GM23248 (cell line): ENCODE data around the gene GBE1. TPM values are rescaled to one million over a fixed set of nuclear protein-coding genes. Genes with fewer than 3 reads are reported as not detected.
"Not testable (repeated sequence)": the region's sequence is repeated elsewhere in the genome, so short reads cannot be mapped to it uniquely, and the experiment has no call there.

Source experiments
- DNase-seq: peaks from one replicate; pipeline ENCODE4 v3.0.0-alpha.2; 2015
- H2AFZ ChIP-seq: fragments of 200-600 bp; sonication (generic); 2 replicates; pipeline ENCODE4 v1.6.1; 2016; ENCODE audit warnings: antibody characterized with exemption
- H3F3A ChIP-seq: fragments of 200-600 bp; sonication (generic); 2 replicates; pipeline ENCODE4 v1.6.1; 2016; ENCODE audit warnings: mild to moderate bottlenecking, antibody characterized with exemption, mixed run types; ENCODE audit not compliant: insufficient read depth
- H3K27ac ChIP-seq: fragments of 200-600 bp; sonication (generic); 2 replicates; pipeline ENCODE4 v1.5.1; 2016; ENCODE audit warnings: mild to moderate bottlenecking
- H3K27me3 ChIP-seq: fragments of 200-600 bp; sonication (generic); replicated peaks from 2 replicates; pipeline ENCODE4 v1.6.1; 2016; ENCODE audit warnings: mild to moderate bottlenecking; ENCODE audit not compliant: insufficient read depth
- H3K36me3 ChIP-seq: fragments of 200-600 bp; sonication (generic); 2 replicates; pipeline ENCODE4 v1.6.1; 2016; ENCODE audit warnings: low read depth, mild to moderate bottlenecking
- H3K4me1 ChIP-seq: fragments of 200-600 bp; sonication (generic); 2 replicates; pipeline ENCODE4 v1.6.1; 2016; ENCODE audit warnings: mild to moderate bottlenecking; ENCODE audit not compliant: insufficient read depth
- H3K4me2 ChIP-seq: fragments of 200-600 bp; sonication (generic); one replicate; pipeline ENCODE4 v1.6.1; 2016; ENCODE audit warnings: mild to moderate bottlenecking; ENCODE audit not compliant: unreplicated experiment
- H3K4me3 ChIP-seq: fragments of 200-600 bp; sonication (generic); 2 replicates; pipeline ENCODE4 v1.5.1; 2016; ENCODE audit warnings: mild to moderate bottlenecking
- H3K79me2 ChIP-seq: fragments of 200-600 bp; sonication (generic); 2 replicates; pipeline ENCODE4 v1.6.1; 2016; ENCODE audit warnings: mild to moderate bottlenecking; ENCODE audit not compliant: insufficient read depth
- H3K9ac ChIP-seq: fragments of 200-600 bp; sonication (generic); 2 replicates; pipeline ENCODE4 v1.6.1; 2016; ENCODE audit warnings: mild to moderate bottlenecking
- H3K9me2 ChIP-seq: fragments of 200-600 bp; sonication (generic); 2 replicates; pipeline ENCODE4 v1.6.1; 2016; ENCODE audit warnings: mixed run types, mild to moderate bottlenecking, moderate library complexity; ENCODE audit not compliant: insufficient read depth
- H3K9me3 ChIP-seq: fragments of 200-600 bp; sonication (generic); one replicate; pipeline ENCODE4 v1.6.1; 2017; ENCODE audit warnings: low read depth
- H4K20me1 ChIP-seq: fragments of 200-600 bp; sonication (generic); 2 replicates; pipeline ENCODE4 v1.6.0; 2016; ENCODE audit not compliant: insufficient read depth
- EZH2 ChIP-seq: fragments of 200-600 bp; sonication (generic); IDR thresholded peaks from 2 replicates; pipeline ENCODE4 v1.6.1; 2018; ENCODE audit warnings: antibody characterized with exemption, mild to moderate bottlenecking; ENCODE audit not compliant: insufficient read depth, poor library complexity, severe bottlenecking
- EZH2phosphoT487 ChIP-seq: fragments of 200-600 bp; sonication (generic); IDR thresholded peaks from 2 replicates; pipeline ENCODE4 v1.6.1; 2018; ENCODE audit warnings: antibody characterized with exemption, moderate library complexity, mild to moderate bottlenecking, low read depth; ENCODE audit not compliant: insufficient read depth
- WGBS, 2 experiments: methylation state at CpG; one replicate each; pipeline ENCODE4 v1.1.6; 2015 to 2017; ENCODE audit warnings: low lambda C conversion rate in 2 of 2, low coverage in 1 of 2; ENCODE audit errors: missing lambda C conversion rate in 2 of 2; 5-methylcytosine and 5-hydroxymethylcytosine counted together
- in situ Hi-C: fragments of 300-500 bp; cut with MboI; formaldehyde crosslinking; loops from 2 replicates; pipeline ENCODE4 v1.15.0; 2020
- polyA plus RNA-seq: library from polyadenylated mRNA; unstranded; fragments of >200 nt; fragmentation: Nextera tagmentation; extraction: Ambion mirVana; gene quantifications from 2 replicates; pipeline ENCODE4 v1.2.1, GENCODE V29; 2016
- total RNA-seq: library from RNA; depleted of rRNA; stranded (reverse); fragments of >200 nt; shearing (Covaris generic); gene quantifications from 2 replicates; pipeline ENCODE4 v1.2.3, GENCODE V29; 2014

The GBE1 gene
- total and polyA plus RNA-seq, 2 experiments from 2014 or later, result 130 to 166 TPM

GRCh38 chr3:81497572-81498251 lies 263.7 kb downstream of the GBE1 start:
- Histone ChIP-seq H3K9ac (no peak overlapping the region), H3F3A (peaks cover 15% of the 10 kb centered on the region), H3K27me3 (no peaks in the 10 kb centered on the region), H3K9me3 (no peaks in the 10 kb centered on the region), H4K20me1 (no peaks in the 10 kb centered on the region), H2AFZ (no peak overlapping the region), H3K4me2 (no peak overlapping the region), H3K27ac (no peak overlapping the region), H3K4me1 (peaks cover 2% of the 10 kb centered on the region), H3K9me2 (no peaks in the 10 kb centered on the region; the same call in 1 of the 2 replicates), H3K79me2 (no peaks in the 10 kb centered on the region), H3K36me3 (peaks cover 22% of the 10 kb centered on the region), H3K4me3 (no peak overlapping the region)
- TF ChIP-seq EZH2 (no peak), EZH2phosphoT487 (no peak)
- 98 to 99% methylated on average over 4 of the region's 4 CpGs for WGBS, 2 experiments
- in situ Hi-C loops, result no loop called here
- no peak for DNase-seq

DNA sequence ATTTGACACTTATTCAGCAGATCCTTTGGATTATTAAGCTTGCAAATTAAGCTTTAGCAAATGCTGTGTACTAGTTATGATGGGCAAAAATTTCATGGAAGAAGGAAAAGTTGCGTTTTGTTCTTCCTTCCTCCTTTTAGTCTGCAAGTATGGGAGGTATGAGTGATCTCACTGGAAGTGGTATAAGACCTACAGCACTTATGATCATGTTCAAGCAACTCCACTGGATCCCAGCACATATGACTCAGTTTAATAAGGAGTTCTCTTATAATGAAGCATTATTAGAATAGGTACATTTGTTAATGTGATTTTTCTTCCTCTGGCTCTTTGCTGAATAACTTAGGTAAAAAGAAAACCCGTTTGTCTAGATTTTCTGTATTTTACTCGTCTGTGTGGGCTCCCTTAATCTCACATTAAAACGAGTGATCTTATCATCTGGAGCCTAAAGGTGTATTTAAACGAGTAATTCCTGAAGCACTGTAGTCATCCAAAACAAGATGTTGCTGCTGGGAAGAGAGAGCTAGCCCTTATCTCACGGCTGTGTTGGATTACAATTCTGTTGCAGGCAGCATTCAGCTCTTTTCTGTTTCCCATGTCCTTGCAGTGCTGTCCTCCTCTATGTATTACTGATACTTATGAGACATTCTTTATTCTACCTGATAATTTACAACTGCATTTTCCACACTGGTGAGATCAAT lies 264.9 kb downstream of the GBE1 start:
- no peaks in the 10 kb centered on the region; the same call in 1 of the 2 replicates for H3K9me2 ChIP-seq
- H3K4me2 ChIP-seq, result no peak overlapping the region
- H2AFZ ChIP-seq, result no peak overlapping the region
- no peak overlapping the region for H3K4me3 ChIP-seq
- no peaks in the 10 kb centered on the region for H3K79me2 ChIP-seq
- in situ Hi-C loops, result no loop called here
- no peaks in the 10 kb centered on the region for H4K20me1 ChIP-seq
- no peak for TF ChIP-seq EZH2phosphoT487
- no peak for TF ChIP-seq EZH2
- WGBS, 2 experiments, result 78 to 86% methylated on average over 6 of the region's 6 CpGs
- H3F3A ChIP-seq, result peaks cover 25% of the 10 kb centered on the region
- H3K9ac ChIP-seq, result no peak overlapping the region
- H3K9me3 ChIP-seq, result no peaks in the 10 kb centered on the region
- peaks cover 22% of the 10 kb centered on the region for H3K36me3 ChIP-seq
- H3K27me3 ChIP-seq, result no peaks in the 10 kb centered on the region
- no peak for DNase-seq
- no peak overlapping the region for H3K27ac ChIP-seq
- H3K4me1 ChIP-seq, result peaks cover 13% of the 10 kb centered on the region

GRCh38 chr3:81492471-81492870 lies 269.0 kb downstream of the GBE1 start:
- in situ Hi-C loops, DNase-seq, H3K27me3 ChIP-seq, H4K20me1 ChIP-seq, H3K9me3 ChIP-seq, H3K9me2 ChIP-seq, H3K36me3 ChIP-seq, H3K79me2 ChIP-seq: not testable (repeated sequence)
- H3K4me1 ChIP-seq, result peaks cover 22% of the 10 kb centered on the region
- H3K4me2 ChIP-seq, result peak overlapping the region; percentile 75
- peak overlapping the region; percentile 20 for H2AFZ ChIP-seq
- WGBS, 2 experiments, result 91 to 100% methylated on average over 1 of the region's 1 CpG
- peak overlapping the region; percentile 62 for H3K9ac ChIP-seq
- H3K4me3 ChIP-seq, result peak overlapping the region; percentile 35
- H3F3A ChIP-seq, result peaks cover 29% of the 10 kb centered on the region
- peak overlapping the region; percentile 92 for H3K27ac ChIP-seq

GRCh38 chr3:81492040-81492439 lies 269.4 kb downstream of the GBE1 start:
- H3K36me3 ChIP-seq, result peaks cover 9% of the 10 kb centered on the region; the same call in 1 of the 2 replicates
- no peaks in the 10 kb centered on the region for H3K79me2 ChIP-seq
- peak overlapping the region; percentile 20 for H2AFZ ChIP-seq
- TF ChIP-seq EZH2phosphoT487, result no peak
- TF ChIP-seq EZH2, result no peak
- H3F3A ChIP-seq, result peaks cover 29% of the 10 kb centered on the region
- 6 to 12% methylated on average over 4 of the region's 4 CpGs for WGBS, 2 experiments
- H3K4me2 ChIP-seq, result peak overlapping the region; percentile 75
- peak overlapping the region; percentile 35 for H3K4me3 ChIP-seq
- peak overlapping the region; percentile 62 for H3K9ac ChIP-seq
- in situ Hi-C loops, result no loop called here
- H4K20me1 ChIP-seq, result no peaks in the 10 kb centered on the region
- peak overlapping the region; percentile 92 for H3K27ac ChIP-seq
- H3K4me1 ChIP-seq, result peaks cover 22% of the 10 kb centered on the region
- no peaks in the 10 kb centered on the region for H3K9me3 ChIP-seq
- no peaks in the 10 kb centered on the region for H3K9me2 ChIP-seq
- peak; percentile 88 for DNase-seq
- H3K27me3 ChIP-seq, result no peaks in the 10 kb centered on the region
